Activated CD8-positive, alpha-beta memory T cell treated with anti-CD3 and anti-CD28 coated beads, Interleukin-2, amount 50 U/mL, for 24 hours (primary cell): ENCODE data around the gene AASDH.

Experiments
- DNase-seq: peaks from one replicate; pipeline ENCODE4 v3.0.0-alpha.2; 2020; ENCODE audit errors: extremely low read depth

Gene AASDH, protein sequence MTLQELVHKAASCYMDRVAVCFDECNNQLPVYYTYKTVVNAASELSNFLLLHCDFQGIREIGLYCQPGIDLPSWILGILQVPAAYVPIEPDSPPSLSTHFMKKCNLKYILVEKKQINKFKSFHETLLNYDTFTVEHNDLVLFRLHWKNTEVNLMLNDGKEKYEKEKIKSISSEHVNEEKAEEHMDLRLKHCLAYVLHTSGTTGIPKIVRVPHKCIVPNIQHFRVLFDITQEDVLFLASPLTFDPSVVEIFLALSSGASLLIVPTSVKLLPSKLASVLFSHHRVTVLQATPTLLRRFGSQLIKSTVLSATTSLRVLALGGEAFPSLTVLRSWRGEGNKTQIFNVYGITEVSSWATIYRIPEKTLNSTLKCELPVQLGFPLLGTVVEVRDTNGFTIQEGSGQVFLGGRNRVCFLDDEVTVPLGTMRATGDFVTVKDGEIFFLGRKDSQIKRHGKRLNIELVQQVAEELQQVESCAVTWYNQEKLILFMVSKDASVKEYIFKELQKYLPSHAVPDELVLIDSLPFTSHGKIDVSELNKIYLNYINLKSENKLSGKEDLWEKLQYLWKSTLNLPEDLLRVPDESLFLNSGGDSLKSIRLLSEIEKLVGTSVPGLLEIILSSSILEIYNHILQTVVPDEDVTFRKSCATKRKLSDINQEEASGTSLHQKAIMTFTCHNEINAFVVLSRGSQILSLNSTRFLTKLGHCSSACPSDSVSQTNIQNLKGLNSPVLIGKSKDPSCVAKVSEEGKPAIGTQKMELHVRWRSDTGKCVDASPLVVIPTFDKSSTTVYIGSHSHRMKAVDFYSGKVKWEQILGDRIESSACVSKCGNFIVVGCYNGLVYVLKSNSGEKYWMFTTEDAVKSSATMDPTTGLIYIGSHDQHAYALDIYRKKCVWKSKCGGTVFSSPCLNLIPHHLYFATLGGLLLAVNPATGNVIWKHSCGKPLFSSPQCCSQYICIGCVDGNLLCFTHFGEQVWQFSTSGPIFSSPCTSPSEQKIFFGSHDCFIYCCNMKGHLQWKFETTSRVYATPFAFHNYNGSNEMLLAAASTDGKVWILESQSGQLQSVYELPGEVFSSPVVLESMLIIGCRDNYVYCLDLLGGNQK

GRCh38 chr4:56387023-56388001 lies at the start of gene AASDH:
Gene AASDH, minus strand, starts transcription at chr4:56387491. Its CDS starts 3,192 bp downstream, at chr4:56384299.
- peak; percentile 85 for DNase-seq

DNA sequence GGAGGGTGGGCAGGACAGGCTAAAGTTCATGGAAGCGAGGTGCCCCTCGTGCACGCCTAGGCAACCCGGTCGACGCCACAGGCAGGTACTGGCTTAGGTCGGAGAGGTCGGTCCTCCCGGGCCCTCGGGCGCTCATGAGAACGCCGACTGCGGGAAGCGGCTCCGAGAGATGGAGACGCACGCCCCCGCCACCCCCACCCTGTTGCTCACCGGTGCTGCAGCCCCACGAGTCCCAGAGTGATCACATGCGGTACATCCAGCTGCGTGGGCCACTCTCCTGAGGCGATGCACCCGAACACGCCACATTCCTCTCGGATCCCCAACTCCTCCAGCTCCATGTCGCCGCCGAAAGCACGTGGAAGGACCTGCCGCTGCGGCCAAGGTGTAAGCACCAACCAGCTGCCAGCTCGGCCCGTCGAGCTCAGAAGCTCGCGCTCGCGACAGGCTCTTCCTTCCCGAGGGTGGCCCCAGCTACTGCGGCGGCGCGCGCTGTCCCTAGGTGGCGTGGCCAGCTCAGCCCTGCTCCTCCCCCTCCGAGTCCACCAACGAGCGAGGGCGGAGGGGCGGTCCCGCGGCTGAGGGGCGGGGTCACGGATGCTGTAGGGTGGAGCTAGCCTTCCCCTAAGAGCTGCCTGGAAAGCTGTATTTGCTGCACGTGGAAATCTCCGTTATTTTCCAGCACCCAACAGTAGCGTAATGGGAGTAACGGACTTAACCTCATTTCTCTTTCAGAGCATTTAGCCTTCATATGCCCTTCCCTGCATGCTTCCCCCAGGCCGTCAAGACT lies 48.0 kb upstream of the AASDH start, which contains the start of gene PPAT:
Gene PPAT (minus strand): TSS at position 476 of the 787 bp plus-strand sequence. CDS start 138 bp downstream, at position 338.
- DNase-seq = peak; percentile 96

- DNase-seq = no peak
Measured at GRCh38 chr4:56434599-56435139, 47.4 kb upstream of the AASDH start.

DNA sequence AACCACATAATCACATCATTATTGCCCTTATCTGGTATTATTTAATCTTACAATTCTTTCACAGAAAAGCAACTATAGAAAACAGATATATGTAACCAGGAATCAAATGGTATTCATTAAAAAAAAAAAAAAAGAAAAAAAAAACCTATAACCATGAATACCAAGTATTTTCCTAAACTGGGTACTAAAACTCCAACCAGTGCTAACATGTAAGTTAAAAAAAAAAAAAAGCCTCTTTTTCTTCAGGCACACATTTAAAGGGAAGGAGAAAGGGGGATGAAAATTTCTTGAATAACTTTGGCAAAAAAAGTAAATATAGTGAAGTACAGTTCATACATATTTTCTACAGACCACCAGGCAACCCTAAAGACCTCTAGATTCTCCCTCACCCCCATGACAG lies 46.0 kb upstream of the AASDH start:
- DNase-seq = no peak

DNA sequence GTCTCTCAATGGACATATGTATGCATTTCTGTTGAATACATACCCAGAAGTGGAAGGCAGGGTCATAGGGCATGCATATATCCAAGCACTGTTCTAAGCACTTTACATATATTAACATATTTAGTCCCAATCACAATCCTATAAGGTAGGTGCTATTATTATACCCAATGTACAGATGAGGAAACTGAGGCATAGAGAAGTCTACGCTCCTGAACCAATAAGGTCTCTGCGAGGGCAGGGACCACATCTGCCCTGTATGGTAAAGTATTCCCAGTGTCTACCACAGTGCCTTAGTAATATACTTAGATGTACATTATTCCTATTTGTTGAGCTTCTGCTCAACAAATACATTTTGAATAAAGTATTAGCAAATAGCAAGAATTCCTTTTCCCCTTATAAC lies 42.9 kb upstream of the AASDH start:
- no peak for DNase-seq

DNA sequence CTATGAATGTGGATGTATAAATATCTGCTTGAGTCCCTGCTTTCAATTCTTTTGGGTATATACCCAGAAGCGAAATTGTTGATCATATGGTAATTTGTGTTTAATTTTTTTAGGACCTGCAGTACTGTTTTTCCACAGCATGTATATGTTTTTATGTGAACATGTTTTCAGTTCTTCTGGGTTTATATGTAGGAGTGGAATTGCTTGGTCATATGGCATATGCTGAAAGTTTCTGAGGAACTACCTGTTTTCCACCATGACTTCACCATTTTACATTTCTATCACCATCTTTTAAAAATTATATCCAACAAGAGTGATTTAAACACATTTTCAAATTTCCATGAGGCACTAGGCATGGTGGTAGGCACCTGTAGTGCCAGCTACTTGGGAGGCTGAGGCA lies 39.9 kb upstream of the AASDH start:
- DNase-seq = no peak

DNA sequence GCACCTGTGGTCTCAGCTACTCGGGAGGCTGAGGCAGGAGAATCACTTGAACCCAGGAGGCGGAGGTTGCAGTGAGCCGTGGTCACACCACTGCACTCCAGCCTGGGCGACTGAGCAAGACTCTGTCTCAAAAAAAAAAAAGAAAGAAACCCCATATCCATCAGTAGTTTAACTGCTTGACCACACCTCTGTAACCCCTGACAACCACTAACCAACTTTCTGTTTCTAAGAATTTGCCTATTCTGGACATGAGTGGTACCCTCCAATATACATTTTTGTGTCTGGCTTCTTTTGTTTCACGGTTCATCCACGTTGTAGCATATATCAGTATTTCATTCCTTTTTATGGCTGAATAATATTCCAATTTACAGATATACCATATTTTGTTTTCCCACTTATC lies 39.0 kb upstream of the AASDH start:
- no peak for DNase-seq

DNA sequence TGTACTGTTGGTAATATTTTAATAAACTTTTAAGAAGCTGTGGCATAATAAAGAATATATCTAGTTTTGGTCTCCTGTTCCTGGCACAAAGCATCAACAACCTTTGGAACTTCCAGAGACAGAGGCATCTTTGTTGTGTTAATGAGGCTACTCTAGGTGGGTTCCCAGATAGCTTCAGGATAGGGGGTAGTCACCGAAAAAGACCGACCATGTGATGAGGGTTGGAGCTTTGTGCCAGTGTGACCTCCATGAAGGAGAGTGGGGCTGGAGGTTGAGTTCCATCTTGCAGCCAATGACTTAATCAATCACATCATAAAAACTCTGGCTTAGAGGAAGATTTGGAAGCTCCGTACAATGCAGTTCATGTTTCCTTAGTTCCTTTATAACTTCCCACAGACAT lies 38.2 kb upstream of the AASDH start:
- no peak for DNase-seq

- DNase-seq = no peak
Measured at GRCh38 chr4:56424697-56425514, 37.6 kb upstream of the AASDH start.

DNA sequence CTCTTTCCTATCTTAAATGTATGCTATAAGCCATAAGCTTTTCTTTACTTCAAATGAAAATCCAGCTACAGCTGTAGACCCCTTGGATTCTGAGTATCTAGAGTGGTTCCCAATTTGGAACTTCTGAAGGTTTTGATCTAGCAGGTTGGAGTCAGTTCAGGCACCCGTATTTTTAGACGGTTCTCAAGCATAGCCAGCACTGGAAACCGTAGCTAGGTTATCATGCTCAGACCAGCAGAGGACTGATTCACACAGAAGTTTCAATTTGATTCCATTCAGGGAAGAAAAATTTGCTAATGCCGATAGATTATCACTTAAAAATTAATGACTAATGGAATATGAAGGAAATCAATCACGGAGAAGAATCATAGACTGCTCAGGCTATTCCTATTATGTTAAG lies 36.9 kb upstream of the AASDH start:
- no peak for DNase-seq

DNA sequence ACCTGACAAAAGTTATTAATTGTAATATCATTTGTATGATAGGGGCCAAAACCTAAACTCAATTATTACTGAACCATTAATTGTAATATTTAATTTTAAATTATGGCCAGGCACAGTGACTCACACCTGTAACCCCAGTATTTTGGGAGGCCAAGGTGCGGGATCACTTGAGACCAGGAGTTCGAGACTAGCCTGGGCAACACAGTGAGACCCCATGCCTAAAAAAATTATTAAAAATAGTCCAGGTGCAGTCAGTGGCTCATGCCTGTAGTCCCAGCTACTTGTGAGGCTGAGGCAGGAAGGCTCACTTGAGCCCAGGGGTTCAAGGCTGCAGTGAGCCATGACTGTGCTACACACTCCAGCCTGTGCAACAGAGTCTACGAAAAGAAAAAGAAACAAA lies 30.1 kb upstream of the AASDH start:
- no peak for DNase-seq

DNA sequence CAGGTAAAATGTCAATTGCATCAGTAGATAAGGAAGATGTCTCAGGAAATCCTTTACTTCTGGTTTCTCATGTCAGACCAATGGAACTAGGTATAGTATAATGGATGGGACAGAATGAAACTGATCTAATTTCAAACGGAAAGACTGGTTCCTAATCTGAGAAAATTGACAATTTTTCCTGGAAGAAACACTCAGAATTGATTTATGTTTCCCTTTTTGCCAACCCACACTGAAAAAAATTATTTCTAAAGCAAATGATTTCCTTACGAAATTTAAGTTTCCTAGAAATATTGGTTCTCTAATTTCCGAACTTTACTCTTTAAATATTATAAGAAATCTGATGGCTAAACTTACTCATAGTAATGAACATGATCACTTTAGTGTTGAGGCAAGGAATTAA lies 29.1 kb upstream of the AASDH start:
- no peak for DNase-seq

- DNase-seq = no peak
Measured at GRCh38 chr4:56414135-56414670, 26.9 kb upstream of the AASDH start.

DNA sequence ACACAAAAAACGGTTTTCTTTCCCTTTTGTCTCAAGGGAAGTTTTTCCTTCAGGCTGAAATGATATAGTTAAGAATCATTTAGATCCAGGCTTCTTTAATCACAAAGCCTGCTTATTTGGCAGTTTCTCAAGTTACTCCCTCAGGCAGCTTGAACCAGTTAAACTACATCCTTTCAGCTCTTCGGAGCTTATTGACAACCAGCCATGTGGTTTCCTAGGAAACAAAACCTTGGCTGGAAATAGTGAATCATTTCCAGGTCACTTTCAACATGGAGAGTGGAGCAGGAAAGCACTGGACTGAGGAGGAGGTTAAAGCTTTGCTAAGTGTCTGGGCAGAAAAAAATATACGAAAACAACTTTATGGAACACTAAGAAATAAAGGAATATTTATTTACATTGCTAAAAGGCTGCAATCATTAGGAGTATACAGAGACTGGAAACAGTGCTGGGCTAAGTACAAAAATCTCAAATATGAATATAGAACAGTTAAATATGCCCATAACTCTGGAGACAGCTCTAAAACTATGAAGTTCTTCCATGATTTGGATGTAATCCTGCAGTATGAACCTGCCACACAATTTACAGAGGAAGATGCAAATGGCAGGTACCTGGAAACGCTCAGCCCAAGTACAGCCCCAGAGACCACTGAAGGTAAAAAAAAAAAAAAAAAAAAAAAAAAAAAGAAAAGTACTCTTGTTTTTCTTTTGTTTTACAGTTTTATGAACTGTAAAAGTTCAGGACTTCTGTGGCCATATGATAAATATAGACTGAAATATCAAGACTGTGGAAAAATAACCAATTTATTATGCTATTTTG lies 23.2 kb upstream of the AASDH start:
- DNase-seq = no peak

DNA sequence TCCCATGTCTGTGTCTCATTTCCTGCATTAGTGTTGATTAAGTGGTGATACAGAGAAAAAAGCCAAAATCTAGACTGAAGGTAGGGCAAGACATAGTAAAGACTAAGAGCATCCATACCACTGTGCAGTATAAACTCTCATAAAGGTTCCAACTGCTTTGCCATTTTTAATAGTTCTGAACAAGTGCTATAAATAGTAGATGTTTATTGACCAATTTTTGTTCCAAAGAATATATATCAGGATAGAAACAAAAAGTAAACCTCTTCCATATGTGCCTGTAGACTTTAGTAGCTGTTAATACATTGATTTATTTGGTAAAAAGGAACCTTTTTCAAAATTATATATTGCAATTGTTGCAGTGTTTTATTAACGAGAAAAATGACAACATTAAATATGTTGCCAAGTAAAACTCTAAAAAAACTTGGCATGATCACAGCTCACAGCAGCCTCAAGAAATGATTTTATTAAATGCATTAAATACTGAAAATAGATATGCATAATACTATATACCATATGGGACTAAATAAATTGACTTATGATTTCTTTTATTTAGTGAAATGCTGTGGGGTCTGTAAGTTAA lies 22.3 kb upstream of the AASDH start:
- DNase-seq = no peak

- DNase-seq = no peak
Measured at GRCh38 chr4:56408978-56409377, 21.7 kb upstream of the AASDH start.

- DNase-seq = no peak
Measured at GRCh38 chr4:56406151-56406550, 18.9 kb upstream of the AASDH start.

DNA sequence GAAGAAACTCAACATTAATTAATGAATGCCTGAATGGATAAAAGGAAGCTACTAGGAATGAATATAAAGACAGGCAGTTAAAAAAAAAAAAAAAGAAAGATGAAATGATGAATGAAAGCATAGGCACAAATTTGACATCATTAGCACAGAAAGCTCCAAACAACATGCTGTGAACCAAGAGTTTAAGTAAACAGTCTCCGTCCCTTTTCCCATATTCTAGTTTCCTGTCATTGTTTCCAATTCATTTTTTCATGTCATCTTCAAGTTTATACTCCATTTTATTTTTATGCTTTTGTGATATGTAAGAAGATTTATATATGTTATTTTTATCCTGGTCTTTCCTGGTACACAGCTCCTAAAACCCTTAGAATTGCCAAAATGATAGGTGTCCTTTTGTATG lies 17.7 kb upstream of the AASDH start:
- DNase-seq = no peak
